Stimulated activated CD4-positive, alpha-beta T cell treated with anti-CD3 and anti-CD28 coated beads, Interleukin-4, amount 100 ng/mL, for 1 hour (primary cell): Measurements from ENCODE around the gene GON7.
"Not testable (repeated sequence)": the region's sequence is repeated elsewhere in the genome, so short reads cannot be mapped to it uniquely, and the experiment has no call there.

Experiments used
- DNase-seq: peaks from one replicate; pipeline ENCODE4 v3.0.0-alpha.2; 2020

Gene GON7

GRCh38 chr14:93199031-93199430, 7.8 kb downstream of the GON7 start:
- no peak for DNase-seq

DNA sequence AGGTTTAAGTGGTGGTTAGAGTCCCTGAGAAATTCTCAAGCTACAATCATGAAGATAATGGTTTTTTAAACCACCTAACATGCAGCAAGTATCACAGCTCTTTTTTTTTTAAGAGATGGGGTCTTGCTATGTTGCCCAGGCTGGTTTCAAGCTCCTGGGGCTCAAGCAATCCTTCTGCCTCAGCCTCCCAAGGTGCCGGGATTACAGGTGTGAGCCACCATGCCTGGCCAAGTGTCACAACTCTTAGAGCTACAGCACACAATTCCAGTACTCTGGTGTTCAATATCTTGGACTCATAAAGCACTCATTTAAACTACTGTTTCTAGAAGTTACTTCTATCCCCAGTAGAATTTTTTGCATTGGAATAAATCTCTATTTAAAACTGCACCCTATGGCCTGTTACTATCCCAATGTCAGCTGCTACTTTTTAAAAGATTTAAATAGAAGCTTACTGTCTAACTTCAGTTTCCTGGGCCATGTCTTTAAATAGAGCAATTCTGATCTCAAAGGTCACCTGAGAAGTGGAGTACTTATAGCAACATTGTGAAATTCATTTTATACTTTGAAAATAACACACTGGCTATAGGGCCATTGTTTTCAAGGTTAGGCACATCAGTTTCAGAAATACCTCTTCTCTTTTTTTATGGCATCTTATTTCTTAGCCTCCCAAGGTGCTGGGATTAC, 11.4 kb downstream of the GON7 start:
- no peak for DNase-seq

DNA sequence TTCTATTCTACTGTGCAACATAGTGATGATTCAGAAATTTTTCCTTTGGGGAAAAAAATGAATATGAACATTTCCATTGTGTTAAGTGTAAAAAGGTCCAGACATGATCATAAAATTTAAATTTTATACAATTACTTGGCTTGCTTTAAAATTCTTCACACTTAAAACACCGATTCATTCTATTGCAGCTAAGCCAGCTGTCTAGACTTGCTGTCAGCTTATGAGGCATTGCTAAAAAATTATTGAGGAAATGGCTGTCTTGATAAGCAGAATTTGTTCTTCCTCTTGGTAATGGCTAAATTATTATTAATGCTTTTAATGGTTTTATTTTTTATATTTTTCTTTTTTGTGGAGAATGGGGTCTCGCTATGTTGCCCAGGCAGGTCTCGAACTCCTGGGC, 19.9 kb downstream of the GON7 start:
- no peak for DNase-seq

GRCh38 chr14:93186466-93186865, 20.4 kb downstream of the GON7 start:
- no peak for DNase-seq

- no peak for DNase-seq
Measured at GRCh38 chr14:93185349-93185720, 21.5 kb downstream of the GON7 start.

DNA sequence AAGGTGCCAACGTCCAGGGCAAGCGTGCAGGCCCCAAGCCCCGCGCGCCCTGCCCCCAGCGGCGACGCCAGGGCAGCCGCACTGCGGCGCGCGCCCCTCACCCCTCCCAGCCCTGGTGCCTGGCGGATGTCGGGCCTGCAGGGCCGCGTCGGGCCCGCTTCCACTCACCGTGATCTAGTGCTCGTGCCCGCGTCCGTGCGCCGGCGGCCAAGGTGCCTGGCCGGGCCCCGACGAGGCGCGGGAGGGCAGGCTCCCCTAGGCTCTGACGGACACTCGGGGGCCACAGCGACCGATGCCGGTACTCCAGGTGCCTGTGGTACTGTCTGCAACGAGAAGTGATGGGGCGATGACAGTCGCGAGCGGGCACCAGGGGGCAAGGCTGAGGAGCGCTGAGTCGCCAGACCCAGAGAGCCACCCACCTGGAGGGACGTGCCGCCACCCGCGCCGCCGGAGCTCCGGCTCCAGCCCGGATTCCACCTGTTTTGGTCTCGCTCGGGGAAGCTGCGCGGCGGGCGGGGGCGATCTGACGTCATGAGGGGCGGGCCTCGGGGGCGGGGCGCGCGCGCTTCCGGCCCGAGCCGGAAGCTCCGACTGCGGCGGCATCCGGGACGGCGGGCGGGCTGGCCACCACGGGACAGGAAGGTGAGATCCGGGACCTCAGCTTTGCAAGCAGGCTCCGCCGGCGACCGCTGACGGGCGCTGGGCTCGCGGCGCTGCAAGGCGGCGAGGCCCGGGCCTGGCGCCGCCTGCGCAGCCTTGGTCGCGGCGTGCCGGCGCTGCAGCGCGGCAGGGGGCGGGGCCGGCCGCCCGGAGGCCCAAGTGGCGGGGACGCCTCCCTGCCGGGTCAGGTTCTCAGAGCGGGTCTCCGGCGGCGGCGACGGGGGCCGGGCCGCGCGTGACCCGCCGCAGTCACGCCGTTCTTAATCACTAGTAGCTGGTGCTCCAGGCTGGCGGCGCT, 22.2 kb downstream of the GON7 start, which contains the start of the genes LYSET and MOAP1:
Gene LYSET, plus strand, starts transcription at position 927 of the 958 bp plus-strand sequence. CDS start 89 bp downstream, outside the sequence.
Gene MOAP1, minus strand, starts transcription at position 507 of the 958 bp plus-strand sequence. CDS start 655 bp downstream, outside the sequence.
- peak; percentile 84 for DNase-seq

DNA sequence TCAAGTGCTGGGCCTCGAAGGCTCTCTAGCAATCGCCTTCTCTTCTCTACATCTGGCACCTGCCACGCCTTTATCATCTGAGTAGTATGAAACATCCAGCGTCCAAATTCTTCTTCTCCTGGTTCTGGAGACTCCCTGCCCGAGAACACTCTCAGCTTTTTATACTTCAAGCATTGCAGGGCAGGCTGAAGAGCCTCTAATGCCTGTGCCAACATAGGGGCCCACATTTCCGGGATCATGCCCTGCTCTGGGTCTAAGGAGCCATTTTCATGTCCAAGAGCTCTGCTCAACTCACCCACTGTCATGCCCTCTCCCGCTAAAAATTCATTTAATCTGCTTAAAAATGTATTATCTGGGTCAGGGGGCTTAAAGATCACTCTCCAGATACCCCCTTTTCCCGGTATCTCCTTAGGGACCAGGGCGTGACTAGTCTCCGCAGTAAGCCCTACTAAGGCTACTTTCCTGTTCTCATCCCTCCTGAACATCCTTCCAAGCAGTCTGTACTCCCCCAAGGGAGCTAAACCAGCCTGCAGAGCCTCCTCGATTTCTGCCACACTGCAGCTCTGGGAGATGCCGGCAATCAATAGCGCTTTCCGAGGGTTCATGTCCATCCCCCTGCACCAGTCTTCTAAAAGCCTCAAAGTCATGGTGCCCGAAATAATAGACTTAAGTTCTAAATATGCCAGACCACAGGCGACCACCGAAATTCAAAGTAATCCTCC, 23.1 kb downstream of the GON7 start:
- DNase-seq = no peak

DNA sequence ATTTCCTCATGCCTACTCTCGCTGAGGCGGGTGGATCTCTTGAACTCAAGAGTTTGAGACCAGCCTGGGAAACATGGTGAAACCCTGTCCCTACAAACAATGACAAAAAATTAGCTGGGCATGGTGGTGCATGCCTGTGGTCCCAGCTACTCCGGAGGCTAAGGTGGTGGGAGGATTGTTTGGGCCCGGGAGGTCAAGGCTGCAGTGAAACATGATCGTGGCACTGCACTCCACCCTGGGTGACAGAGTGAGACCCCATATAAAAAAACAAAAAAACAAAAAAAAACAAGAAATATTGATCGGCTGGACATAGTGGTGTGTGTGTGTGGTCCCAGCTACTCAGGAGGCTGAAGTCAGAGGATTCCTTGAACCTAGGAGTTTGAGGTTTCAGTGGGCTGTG, 31.4 kb downstream of the GON7 start:
- no peak for DNase-seq

- DNase-seq = not testable (repeated sequence)
Measured at GRCh38 chr14:93174731-93175130, 32.1 kb downstream of the GON7 start.

DNA sequence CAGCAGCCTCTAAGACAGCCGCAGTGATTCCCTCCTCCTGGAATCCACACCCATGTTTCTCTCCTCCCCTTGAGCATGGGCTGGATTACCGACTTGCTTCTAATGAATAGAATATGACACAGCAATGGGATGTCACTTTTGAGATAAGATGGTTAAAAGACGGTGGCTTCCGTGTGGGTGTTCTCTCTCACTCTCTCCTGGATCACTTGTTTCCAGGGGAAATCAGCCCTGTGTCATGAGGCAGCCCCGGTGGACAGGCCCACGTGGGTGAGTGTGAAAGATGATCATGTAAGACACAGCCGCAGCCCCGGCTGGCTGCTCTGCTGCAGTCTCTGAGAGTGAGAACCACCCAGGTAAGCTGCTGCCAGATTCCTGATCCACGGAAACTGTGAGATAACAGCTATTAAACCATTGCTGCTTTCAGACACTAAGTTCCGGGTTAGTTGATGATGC, 32.9 kb downstream of the GON7 start:
- DNase-seq = no peak

DNA sequence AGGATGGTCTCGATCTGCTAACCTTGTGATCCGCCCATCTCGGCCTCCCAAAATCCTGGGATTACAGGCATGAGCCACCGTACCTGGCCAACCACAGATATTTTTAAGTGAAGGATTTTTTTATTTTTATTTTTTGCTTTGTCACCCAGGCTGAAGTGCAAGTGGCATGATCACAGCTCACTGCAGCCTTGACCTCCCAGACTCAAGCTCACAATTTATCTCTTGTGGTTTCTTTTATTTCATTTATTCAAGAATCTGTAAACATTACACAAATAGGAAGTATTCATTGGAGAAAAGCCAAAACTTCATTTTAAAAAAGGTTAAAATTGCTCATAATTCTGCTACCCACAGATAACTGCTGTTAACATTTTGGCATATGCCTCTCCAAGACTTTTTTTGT, 35.5 kb downstream of the GON7 start:
- DNase-seq = no peak

GRCh38 chr14:93170141-93170540, 36.7 kb downstream of the GON7 start:
- not testable (repeated sequence) for DNase-seq

- DNase-seq = not testable (repeated sequence)
Measured at GRCh38 chr14:93169619-93170018, 37.2 kb downstream of the GON7 start.

DNA sequence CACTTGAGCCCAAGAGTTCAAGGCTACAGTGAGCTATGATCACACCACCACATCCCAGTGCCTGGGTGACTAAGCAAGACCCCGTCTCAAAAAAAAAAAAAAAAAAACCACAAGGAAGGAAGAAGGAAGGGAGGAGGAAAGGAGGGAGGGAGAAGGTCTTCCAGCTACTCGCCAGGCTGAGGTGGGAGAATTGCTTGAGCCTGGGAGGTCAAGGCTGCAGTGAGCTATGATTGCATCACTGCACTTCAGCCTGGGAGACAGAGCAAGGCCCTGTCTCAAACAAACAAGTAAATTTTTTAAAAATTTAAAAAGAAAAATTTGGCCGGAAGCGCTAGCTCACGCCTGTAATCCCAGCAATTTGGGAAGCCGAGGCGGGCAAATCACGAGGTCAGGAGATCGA, 38.3 kb downstream of the GON7 start:
- not testable (repeated sequence) for DNase-seq

GRCh38 chr14:93165271-93166265, 41.3 kb downstream of the GON7 start:
- not testable (repeated sequence) for DNase-seq

DNA sequence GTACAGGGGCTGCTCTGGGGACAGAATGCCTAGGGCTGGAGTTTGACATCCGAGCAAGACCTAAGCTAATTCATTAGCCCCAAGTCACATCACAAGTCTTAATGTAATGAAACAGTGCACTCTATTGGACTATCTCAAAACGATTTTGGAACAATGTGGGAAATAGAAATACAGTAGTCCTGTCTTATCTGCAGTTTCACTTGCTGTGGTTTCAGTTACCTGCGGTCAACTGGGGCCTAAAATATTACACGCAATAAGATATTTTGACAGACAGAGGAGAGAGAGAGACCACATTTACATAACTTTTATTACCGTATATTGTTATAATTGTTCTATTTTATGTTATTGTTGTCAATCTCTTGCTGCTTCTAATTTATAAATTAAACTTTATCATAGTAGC, 43.3 kb downstream of the GON7 start:
- no peak for DNase-seq

DNA sequence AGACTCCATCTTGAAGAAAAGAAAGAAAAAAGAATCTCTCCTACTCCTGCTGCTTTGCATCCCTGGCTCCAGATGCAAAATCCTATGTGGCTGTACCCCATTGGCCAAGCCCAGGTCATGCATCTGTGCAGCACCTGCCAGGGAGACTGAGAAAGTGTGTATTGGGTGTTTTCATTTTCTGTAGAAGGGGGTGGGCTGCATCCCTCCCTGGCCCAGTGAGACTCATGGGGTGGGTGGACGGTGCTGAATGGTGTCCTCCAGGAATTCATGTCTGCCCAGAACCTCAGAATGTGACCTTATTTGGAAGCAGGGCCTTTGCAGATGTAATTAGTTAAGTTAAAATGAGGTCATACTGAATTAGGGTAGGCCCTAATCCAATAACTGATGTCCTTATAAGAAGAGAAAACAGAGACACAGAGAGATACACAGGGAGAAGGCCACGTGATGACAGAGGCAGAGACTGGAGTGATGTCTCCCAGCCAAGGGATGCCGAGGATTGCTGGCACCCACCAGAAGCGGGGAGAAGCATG, 45.4 kb downstream of the GON7 start:
- no peak for DNase-seq

GRCh38 chr14:93160353-93160801, 46.5 kb downstream of the GON7 start:
- no peak for DNase-seq

GRCh38 chr14:93159625-93160352, 47.1 kb downstream of the GON7 start:
- DNase-seq = not testable (repeated sequence)

DNA sequence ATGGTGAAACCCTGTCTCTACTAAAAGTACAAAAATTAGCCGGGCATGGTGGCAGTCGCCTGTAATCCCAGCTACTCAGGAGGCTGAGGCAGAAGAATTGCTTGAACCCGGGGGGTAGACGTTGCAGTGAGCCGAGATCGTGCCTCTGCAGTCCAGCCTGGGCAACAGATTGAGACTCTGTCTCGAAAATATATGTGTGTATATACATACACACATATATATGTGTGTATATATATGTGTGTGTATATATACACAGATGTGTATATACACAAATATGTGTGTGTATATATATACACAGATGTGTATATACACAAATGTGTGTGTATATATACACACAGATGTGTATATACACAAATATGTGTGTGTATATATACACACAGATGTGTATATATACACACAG, 48.5 kb downstream of the GON7 start:
- not testable (repeated sequence) for DNase-seq
